Activated CD4-positive, alpha-beta T cell treated with anti-CD3 and anti-CD28 coated beads, Interleukin-10, Interleukin-2, amounts not matched to agents 100 ng/mL and 50 ng/mL, durations not matched to agents 16 hours and 8 hours (primary cell): Measurements from ENCODE around the gene MYCL.

Experiments used
- DNase-seq: peaks from one replicate; pipeline ENCODE4 v3.0.0-alpha.2; 2020

Gene MYCL

GRCh38 chr1:39850606-39851216 lies 51.0 kb downstream of the MYCL start:
- no peak for DNase-seq

- DNase-seq, result no peak
Observed at GRCh38 chr1:39849203-39849602, 52.5 kb downstream of the MYCL start.

- DNase-seq, result no peak
Observed at GRCh38 chr1:39847940-39848339, 53.8 kb downstream of the MYCL start.

GRCh38 chr1:39846796-39847195 lies 54.9 kb downstream of the MYCL start:
- DNase-seq, result no peak

GRCh38 chr1:39845569-39846566 lies 55.8 kb downstream of the MYCL start:
- peak; percentile 74 for DNase-seq
